Endodermal cell (in vitro differentiated cells): Measurements from ENCODE around the gene AGBL3. TPM values are rescaled to one million over a fixed set of nuclear protein-coding genes. Genes with fewer than 3 reads are reported as not detected.

ENCODE experiments used
- DNase-seq: peaks from one replicate; pipeline ENCODE4 v3.0.0-alpha.2; 2017
- H3K27ac ChIP-seq: 2 replicates; pipeline ENCODE4 v1.5.1; 2013; ENCODE audit warnings: mild to moderate bottlenecking, low read depth, low read length, moderate library complexity
- H3K27me3 ChIP-seq: 2 replicates; pipeline ENCODE4 v1.6.1; 2013; ENCODE audit warnings: mild to moderate bottlenecking, low read length, moderate library complexity; ENCODE audit not compliant: insufficient read depth, control insufficient read depth, poor library complexity, severe bottlenecking
- H3K36me3 ChIP-seq: 2 replicates; pipeline ENCODE4 v1.7.0; 2013; ENCODE audit warnings: mild to moderate bottlenecking, low read length, moderate library complexity; ENCODE audit not compliant: control insufficient read depth, insufficient read depth
- H3K4me1 ChIP-seq: one replicate; pipeline ENCODE4 v1.7.0; 2013; ENCODE audit warnings: low read length; ENCODE audit not compliant: control insufficient read depth, insufficient read depth
- H3K4me3 ChIP-seq: 2 replicates; pipeline ENCODE4 v1.5.1; 2013; ENCODE audit warnings: mild to moderate bottlenecking, low read length, moderate library complexity
- H3K9ac ChIP-seq: 2 replicates; pipeline ENCODE4 v1.6.1; 2013; ENCODE audit warnings: mild to moderate bottlenecking, low read length, moderate library complexity; ENCODE audit not compliant: poor library complexity, severe bottlenecking; ENCODE audit errors: extremely low read depth
- H3K9me3 ChIP-seq: 2 replicates; pipeline ENCODE4 v1.6.1; 2013; ENCODE audit warnings: mild to moderate bottlenecking, low read length, moderate library complexity; ENCODE audit not compliant: control insufficient read depth
- H3K27ac Mint-ChIP-seq: 2 replicates; pipeline ENCODE4 v1.8.0; 2020; ENCODE audit warnings: mixed read lengths
- H3K27me3 Mint-ChIP-seq: 2 replicates; pipeline ENCODE4 v1.8.0; 2021; ENCODE audit warnings: mild to moderate bottlenecking, mixed read lengths; ENCODE audit not compliant: insufficient read depth
- H3K36me3 Mint-ChIP-seq: 2 replicates; pipeline ENCODE4 v1.8.0; 2020; ENCODE audit warnings: low read depth, mixed read lengths
- H3K4me1 Mint-ChIP-seq: 2 replicates; pipeline ENCODE4 v1.8.0; 2020; ENCODE audit warnings: mixed read lengths
- H3K4me3 Mint-ChIP-seq: 2 replicates; pipeline ENCODE4 v1.8.0; 2020; ENCODE audit warnings: mild to moderate bottlenecking, moderate library complexity, mixed read lengths
- H3K9me3 Mint-ChIP-seq: 2 replicates; pipeline ENCODE4 v1.8.0; 2020; ENCODE audit warnings: mild to moderate bottlenecking, mixed read lengths
- CTCF ChIP-seq: fragments of 200-600 bp; sonication (generic); conservative IDR thresholded peaks from 2 replicates; pipeline ENCODE4 v1.5.0; 2021; ENCODE audit warnings: antibody characterized with exemption, mild to moderate bottlenecking
- WGBS, 2 experiments: methylation state at CpG; one replicate each; pipeline versions ENCODE4 v1.1.5 to v1.1.7; 2013; ENCODE audit warnings: missing lambda C conversion rate in 2 of 2, mixed read lengths in 1 of 2; ENCODE audit not compliant: insufficient coverage in 1 of 2, insufficient read length in 1 of 2; 5-methylcytosine and 5-hydroxymethylcytosine counted together
- total RNA-seq, 2 donors: library from RNA; stranded (reverse); fragmentation: NEBNext Ultra II Directional in 1 of 2; extraction: Animal tissue kit (Norgen Biotek cat#: 25700) in 1 of 2; gene quantifications; 2 replicates in 1 of 2; 3 replicates in 1 of 2; pipeline ENCODE4 v1.2.1, GENCODE V29; 2021

The AGBL3 gene
- total RNA-seq, 2 donors from 2014 or later, result 2.6 to 5.0 TPM

GRCh38 chr7:135154734-135155133 is 168.4 kb downstream of the AGBL3 start:
- Mint-ChIP-seq H3K36me3 (peaks cover 35% of the 10 kb centered on the region), H3K27ac (no peak overlapping the region), H3K27me3 (no peaks in the 10 kb centered on the region), H3K4me3 (no peak overlapping the region), H3K4me1 (no peaks in the 10 kb centered on the region), H3K9me3 (peaks cover 45% of the 10 kb centered on the region)
- peaks cover 29% of the 10 kb centered on the region for H3K9me3 ChIP-seq
- H3K36me3 ChIP-seq, result no peaks in the 10 kb centered on the region
- WGBS, 2 experiments, result no CpG with 5 or more reads among the region's 1 CpG
- no peak for DNase-seq
- H3K4me3 ChIP-seq, result no peak overlapping the region
- H3K4me1 ChIP-seq, result no peaks in the 10 kb centered on the region
- TF ChIP-seq CTCF, result no peak
- no peak overlapping the region for H3K27ac ChIP-seq
- H3K27me3 ChIP-seq, result no peaks in the 10 kb centered on the region
- no peak overlapping the region for H3K9ac ChIP-seq

GRCh38 chr7:135156290-135156689 is 170.0 kb downstream of the AGBL3 start:
- 93% methylated on average over 1 of the region's 1 CpG; no CpG with 5 or more reads in 1 of the 2 experiments for WGBS, 2 experiments
- no peak overlapping the region for H3K4me3 ChIP-seq

DNA sequence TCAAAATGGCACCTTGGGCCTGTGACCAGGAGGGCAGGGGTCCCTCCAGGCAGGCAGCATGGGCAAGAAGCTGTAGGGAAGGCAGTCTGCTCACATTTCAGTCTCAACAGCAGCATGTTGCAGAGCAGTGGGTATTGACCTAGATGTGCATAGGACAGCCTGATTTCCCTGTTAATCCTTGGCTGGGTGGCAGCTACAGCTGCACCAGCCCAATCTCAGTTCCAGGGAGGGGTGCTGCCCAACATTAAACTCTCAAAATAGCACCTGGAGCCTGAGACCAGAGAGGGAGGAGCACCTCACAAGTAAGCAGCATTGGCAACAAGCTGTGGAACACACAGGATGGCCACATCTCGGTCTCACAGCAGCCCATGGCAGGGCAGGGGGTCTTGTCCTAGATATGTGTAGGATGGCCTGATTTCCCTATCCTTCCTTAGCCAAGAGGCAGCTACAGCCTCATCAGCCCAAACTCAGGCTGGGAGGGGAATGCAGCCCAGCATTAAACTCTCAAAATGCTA is 171.9 kb downstream of the AGBL3 start:
- 78% methylated on average over 1 of the region's 1 CpG; no CpG with 5 or more reads in 1 of the 2 experiments for WGBS, 2 experiments
- Histone ChIP-seq H3K27ac (no peak overlapping the region), H3K9me3 (peaks cover 40% of the 10 kb centered on the region), H3K36me3 (no peaks in the 10 kb centered on the region), H3K27me3 (no peaks in the 10 kb centered on the region), H3K9ac (no peak overlapping the region), H3K4me3 (no peak overlapping the region), H3K4me1 (peaks cover 4% of the 10 kb centered on the region)
- no peak overlapping the region for H3K4me3 Mint-ChIP-seq
- peaks cover 57% of the 10 kb centered on the region for H3K9me3 Mint-ChIP-seq
- H3K4me1 Mint-ChIP-seq, result peaks cover 16% of the 10 kb centered on the region
- no peaks in the 10 kb centered on the region for H3K27me3 Mint-ChIP-seq
- no peak overlapping the region for H3K27ac Mint-ChIP-seq
- no peak for TF ChIP-seq CTCF
- peaks cover 65% of the 10 kb centered on the region for H3K36me3 Mint-ChIP-seq
- no peak for DNase-seq

More at GRCh38 chr7:135156290-135156689, 170.0 kb downstream of the AGBL3 start:
- Mint-ChIP-seq H3K27ac (no peak overlapping the region), H3K9me3 (peaks cover 49% of the 10 kb centered on the region), H3K36me3 (peaks cover 47% of the 10 kb centered on the region), H3K4me3 (no peak overlapping the region), H3K4me1 (peaks cover 13% of the 10 kb centered on the region), H3K27me3 (no peaks in the 10 kb centered on the region)
- no peak for DNase-seq
- no peak for TF ChIP-seq CTCF
- H3K27me3 ChIP-seq, result no peaks in the 10 kb centered on the region
- H3K9ac ChIP-seq, result no peak overlapping the region
- H3K4me1 ChIP-seq, result peaks cover 4% of the 10 kb centered on the region
- H3K9me3 ChIP-seq, result peaks cover 29% of the 10 kb centered on the region
- H3K27ac ChIP-seq, result no peak overlapping the region
- no peaks in the 10 kb centered on the region for H3K36me3 ChIP-seq
